WTC11 (cell line): Measurements from ENCODE around the gene STXBP1. TPM values are rescaled to one million over a fixed set of nuclear protein-coding genes. Genes with fewer than 3 reads are reported as not detected.

Experiments
- ATAC-seq: fragments of 200-7000 bp; cut with Tn5 transposase; 2 replicates; pipeline ENCODE4 v1.10.0; 2021; ENCODE audit warnings: mild to moderate bottlenecking, moderate library complexity
- CTCF ChIA-PET: fragments of 300-600 bp; sonication (Branson Sonifier 250); formaldehyde crosslinking; loops from one replicate; lab custom pipeline; 2021; ENCODE audit warnings: antibody characterized with exemption; lab: Charles Lee
- POLR2A ChIA-PET: fragments of 350-600 bp; sonication (Branson Sonifier 250); formaldehyde crosslinking; loops from one replicate; lab custom pipeline; 2021; ENCODE audit warnings: antibody characterized with exemption; lab: Charles Lee
- DNase-seq: peaks from one replicate; pipeline ENCODE4 v3.0.0; 2021; ENCODE audit warnings: low spot score
- H3K27ac Mint-ChIP-seq: 2 replicates; pipeline ENCODE4 v1.8.0; 2021; ENCODE audit warnings: mixed read lengths
- H3K27me3 Mint-ChIP-seq: 2 replicates; pipeline ENCODE4 v1.8.0; 2021; ENCODE audit warnings: low read depth, mild to moderate bottlenecking, moderate library complexity, mixed read lengths
- H3K36me3 Mint-ChIP-seq: 2 replicates; pipeline ENCODE4 v1.8.0; 2021; ENCODE audit warnings: mixed read lengths
- H3K4me1 Mint-ChIP-seq: 2 replicates; pipeline ENCODE4 v1.8.0; 2022; ENCODE audit warnings: mixed read lengths
- H3K4me3 Mint-ChIP-seq: 2 replicates; pipeline ENCODE4 v1.8.0; 2021; ENCODE audit warnings: mild to moderate bottlenecking, moderate library complexity, mixed read lengths
- H3K9me3 Mint-ChIP-seq: 2 replicates; pipeline ENCODE4 v1.8.0; 2021; ENCODE audit warnings: mixed read lengths
- AFF4 ChIP-seq: sonication (generic); formaldehyde crosslinking; IDR thresholded peaks from 2 replicates; pipeline ENCODE4 v1.8.1; 2023; ENCODE audit warnings: mild to moderate bottlenecking, missing genetic modification reagents, borderline replicate concordance
- ARID4B ChIP-seq: sonication (generic); formaldehyde crosslinking; IDR thresholded peaks from 2 replicates; pipeline ENCODE4 v1.8.0; 2023; ENCODE audit warnings: missing genetic modification reagents, mild to moderate bottlenecking, borderline replicate concordance
- CREB1 ChIP-seq: sonication (generic); formaldehyde crosslinking; IDR thresholded peaks from 2 replicates; pipeline ENCODE4 v1.8.0; 2023; ENCODE audit warnings: mild to moderate bottlenecking, missing genetic modification reagents
- E2F5 ChIP-seq: sonication (generic); formaldehyde crosslinking; IDR thresholded peaks from 2 replicates; pipeline ENCODE4 v1.8.1; 2022; ENCODE audit warnings: mild to moderate bottlenecking, moderate library complexity, missing genetic modification reagents
- ELF4 ChIP-seq: sonication (generic); formaldehyde crosslinking; IDR thresholded peaks from 2 replicates; pipeline ENCODE4 v1.8.1; 2022; ENCODE audit warnings: low read depth, mild to moderate bottlenecking, moderate library complexity, missing genetic modification reagents
- FOXK1 ChIP-seq: sonication (generic); formaldehyde crosslinking; IDR thresholded peaks from 2 replicates; pipeline ENCODE4 v1.8.0; 2022; ENCODE audit warnings: mild to moderate bottlenecking, moderate library complexity, missing genetic modification reagents
- FOXP4 ChIP-seq: sonication (generic); formaldehyde crosslinking; IDR thresholded peaks from 2 replicates; pipeline ENCODE4 v1.8.0; 2022; ENCODE audit warnings: mild to moderate bottlenecking, missing genetic modification reagents
- NFE2L1 ChIP-seq: sonication (generic); formaldehyde crosslinking; IDR thresholded peaks from 2 replicates; pipeline ENCODE4 v1.8.1; 2023; ENCODE audit warnings: missing genetic modification reagents
- SP1 ChIP-seq: sonication (generic); formaldehyde crosslinking; conservative IDR thresholded peaks from 2 replicates; pipeline ENCODE4 v1.8.1; 2022; ENCODE audit warnings: missing genetic modification reagents
- TCF7 ChIP-seq: sonication (generic); formaldehyde crosslinking; IDR thresholded peaks from 2 replicates; pipeline ENCODE4 v1.8.0; 2022; ENCODE audit warnings: mild to moderate bottlenecking, low read depth, missing genetic modification reagents, moderate library complexity
- ZNF281 ChIP-seq: sonication (generic); formaldehyde crosslinking; IDR thresholded peaks from 2 replicates; pipeline ENCODE4 v1.8.0; 2023; ENCODE audit warnings: mild to moderate bottlenecking, missing genetic modification reagents
- ZNF317 ChIP-seq: sonication (generic); formaldehyde crosslinking; IDR thresholded peaks from 2 replicates; pipeline ENCODE4 v1.8.1; 2023; ENCODE audit warnings: low read depth, mild to moderate bottlenecking, moderate library complexity, missing genetic modification reagents, borderline replicate concordance
- ZNF423 ChIP-seq: fragments of 250-450 bp; sonication (Bioruptor Pico); IDR thresholded peaks from 2 replicates; pipeline ENCODE4 v2.1.2; 2022; ENCODE audit warnings: mild to moderate bottlenecking, moderate library complexity
- total RNA-seq: library from RNA; stranded (reverse); gene quantifications from 3 replicates; pipeline ENCODE4 v1.2.3, GENCODE V29; 2021

STXBP1 gene
- total RNA-seq, 1 experiment from 2014 or later: 37.1 TPM

GRCh38 chr9:127608104-127608966 is 3.7 kb upstream of the STXBP1 start (continued):
- peak; percentile 96 for TF ChIP-seq FOXP4 (CRISPR knock-in tag)
- peak; percentile 93 for TF ChIP-seq E2F5 (CRISPR knock-in tag)
- TF ChIP-seq ZNF423 (CRISPR knock-in tag): peak; percentile 22; the same call in 1 of the 2 replicates
- TF ChIP-seq AFF4 (CRISPR knock-in tag): peak; percentile 84; the same call in 1 of the 2 replicates
- peak; percentile 57; the same call in 1 of the 2 replicates for TF ChIP-seq ZNF317 (CRISPR knock-in tag)
- TF ChIP-seq ZNF281 (CRISPR knock-in tag): peak; percentile 90
- TF ChIP-seq CREB1 (CRISPR knock-in tag): peak; percentile 81; the same call in 1 of the 2 replicates
- TF ChIP-seq NFE2L1 (CRISPR knock-in tag): peak; percentile 96
- no peak for TF ChIP-seq ELF4

GRCh38 chr9:127611603-127611898 is 526 bp upstream of the STXBP1 start:
- H3K4me3 Mint-ChIP-seq: peak overlapping the region; percentile 93
- peaks cover 41% of the 10 kb centered on the region for H3K27me3 Mint-ChIP-seq
- peaks cover 33% of the 10 kb centered on the region for H3K4me1 Mint-ChIP-seq
- no peaks in the 10 kb centered on the region for H3K9me3 Mint-ChIP-seq
- peak overlapping the region; percentile 84 for H3K27ac Mint-ChIP-seq
- ChIA-PET CTCF (interaction anchor here (0.7 to 5.0 kb wide), 7 partner anchors 8 to 123 kb away, joined by 3 to 29 read pairs (median 3); partner anchors contain the start of gene TOR2A), POLR2A (no interaction called here)
- no peak for TF ChIP-seq TCF7
- TF ChIP-seq FOXK1 (CRISPR knock-in tag): 0 out of 2 replicates have a peak, but pooled peaks have one; percentile 14
- TF ChIP-seq SP1 (CRISPR knock-in tag): no peak
- no peak for TF ChIP-seq ARID4B
- no peak for TF ChIP-seq ZNF317 (CRISPR knock-in tag)
- no peaks in the 10 kb centered on the region for H3K36me3 Mint-ChIP-seq
- no peak for ATAC-seq
- DNase-seq: no peak
